GM18517 (cell line): ENCODE results near the gene KLC4.
"Not testable (repeated sequence)": the region's sequence is repeated elsewhere in the genome, so short reads cannot be mapped to it uniquely, and the experiment has no call there.

ENCODE experiments used
- ATAC-seq: cut with Tn5 transposase; IDR thresholded peaks from one replicate; pipeline ENCODE4 v1.9.1; 2021; ENCODE audit warnings: mild to moderate bottlenecking, moderate library complexity; ENCODE audit not compliant: unreplicated experiment

The KLC4 gene

DNA sequence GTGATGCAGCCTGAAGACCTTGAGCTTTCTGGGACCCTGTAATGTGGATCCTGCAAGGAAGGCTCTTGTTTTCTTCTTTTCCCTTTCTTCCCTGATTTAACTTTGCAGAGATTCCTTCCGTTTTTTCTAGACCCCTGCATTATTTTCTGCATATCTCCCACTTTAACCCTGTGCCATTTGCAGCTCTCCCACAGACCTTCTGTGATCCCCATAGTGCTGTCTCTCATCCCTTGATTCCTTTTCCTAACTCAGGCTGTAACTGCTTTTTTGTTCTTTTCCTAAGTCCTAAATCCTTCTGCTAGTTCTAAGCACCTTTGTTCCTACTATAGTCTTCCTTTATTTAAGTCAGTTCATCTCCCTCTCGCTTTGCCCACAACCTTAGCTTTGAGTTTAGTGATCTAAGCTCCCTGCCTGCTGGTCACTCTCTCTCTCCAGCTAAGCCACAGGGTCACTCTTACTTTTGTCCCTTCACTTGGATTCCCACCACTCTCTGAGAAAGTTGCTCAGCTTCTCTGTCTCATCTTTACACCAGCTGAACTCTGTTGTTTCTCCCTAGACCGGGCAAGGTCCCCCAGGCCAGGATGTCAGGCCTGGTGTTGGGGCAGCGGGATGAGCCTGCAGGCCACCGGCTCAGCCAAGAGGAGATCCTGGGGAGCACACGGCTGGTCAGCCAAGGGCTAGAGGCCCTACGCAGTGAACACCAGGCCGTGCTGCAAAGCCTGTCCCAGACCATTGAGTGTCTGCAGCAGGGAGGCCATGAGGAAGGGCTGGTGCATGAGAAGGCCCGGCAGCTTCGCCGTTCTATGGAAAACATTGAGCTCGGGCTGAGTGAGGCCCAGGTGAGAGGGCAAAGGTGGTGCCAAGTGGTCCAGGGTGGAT, 1.6 kb downstream of the KLC4 start:
- ATAC-seq, result no peak

DNA sequence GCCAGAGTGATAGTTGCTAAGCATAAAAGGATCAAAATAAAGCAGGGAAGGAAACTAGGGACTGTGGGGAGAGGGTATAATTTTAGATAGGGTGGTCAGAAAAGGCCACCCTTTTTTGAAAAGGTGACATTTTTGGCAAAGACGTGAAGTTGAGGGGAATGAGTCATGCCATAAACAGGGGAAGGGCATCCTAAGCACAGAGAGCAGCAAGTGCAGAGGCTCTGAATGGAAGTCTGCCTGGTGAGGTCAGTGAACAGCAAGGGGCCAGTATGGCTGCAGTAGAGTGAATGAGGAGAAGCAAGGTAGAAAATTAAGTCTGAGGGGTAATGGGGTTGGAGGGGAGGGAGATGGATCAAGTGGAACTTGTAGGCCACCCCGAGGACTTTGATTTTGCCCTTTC, 2.4 kb downstream of the KLC4 start:
- ATAC-seq, result no peak

DNA sequence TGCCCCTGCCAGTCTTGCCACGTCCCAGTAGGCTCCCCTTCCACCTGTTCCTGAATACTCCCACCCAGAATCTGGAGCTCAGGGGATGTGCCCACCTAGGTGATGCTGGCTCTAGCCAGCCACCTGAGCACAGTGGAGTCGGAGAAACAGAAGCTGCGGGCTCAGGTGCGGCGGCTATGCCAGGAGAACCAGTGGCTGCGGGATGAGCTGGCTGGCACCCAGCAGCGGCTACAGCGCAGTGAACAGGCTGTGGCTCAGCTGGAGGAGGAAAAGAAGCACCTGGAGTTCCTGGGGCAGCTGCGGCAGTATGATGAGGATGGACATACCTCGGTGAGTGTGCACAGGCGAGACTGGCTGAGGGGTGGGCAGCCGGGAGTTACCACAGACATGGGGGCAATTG, 3.4 kb downstream of the KLC4 start:
- no peak for ATAC-seq

DNA sequence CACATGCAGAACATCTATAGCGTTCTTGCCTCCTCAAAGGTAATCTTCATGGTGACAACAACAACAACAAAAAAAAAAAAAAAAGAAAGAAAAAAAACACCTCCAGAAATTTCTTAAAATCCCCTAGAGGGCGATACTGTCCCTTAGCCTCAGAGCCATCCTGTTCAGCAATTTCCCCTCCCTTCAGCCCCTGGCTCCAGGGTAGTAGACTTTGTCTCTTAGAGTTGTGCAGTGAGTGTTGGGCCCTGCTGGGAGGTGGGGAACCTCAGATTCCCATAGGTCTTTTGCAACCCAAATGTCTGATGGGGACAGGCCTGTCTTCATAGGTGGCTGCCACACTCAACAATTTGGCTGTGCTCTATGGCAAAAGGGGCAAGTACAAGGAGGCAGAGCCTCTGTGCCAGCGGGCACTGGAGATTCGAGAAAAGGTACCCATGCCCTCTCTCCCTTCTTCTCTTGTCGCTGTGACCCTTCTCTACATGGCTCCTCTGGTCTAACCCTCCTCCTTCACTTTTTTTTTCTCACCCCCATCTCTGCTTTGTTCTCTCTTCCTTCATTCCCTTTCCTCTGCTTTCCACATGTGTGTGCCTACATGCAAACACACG, 10.7 kb downstream of the KLC4 start:
- no peak for ATAC-seq

DNA sequence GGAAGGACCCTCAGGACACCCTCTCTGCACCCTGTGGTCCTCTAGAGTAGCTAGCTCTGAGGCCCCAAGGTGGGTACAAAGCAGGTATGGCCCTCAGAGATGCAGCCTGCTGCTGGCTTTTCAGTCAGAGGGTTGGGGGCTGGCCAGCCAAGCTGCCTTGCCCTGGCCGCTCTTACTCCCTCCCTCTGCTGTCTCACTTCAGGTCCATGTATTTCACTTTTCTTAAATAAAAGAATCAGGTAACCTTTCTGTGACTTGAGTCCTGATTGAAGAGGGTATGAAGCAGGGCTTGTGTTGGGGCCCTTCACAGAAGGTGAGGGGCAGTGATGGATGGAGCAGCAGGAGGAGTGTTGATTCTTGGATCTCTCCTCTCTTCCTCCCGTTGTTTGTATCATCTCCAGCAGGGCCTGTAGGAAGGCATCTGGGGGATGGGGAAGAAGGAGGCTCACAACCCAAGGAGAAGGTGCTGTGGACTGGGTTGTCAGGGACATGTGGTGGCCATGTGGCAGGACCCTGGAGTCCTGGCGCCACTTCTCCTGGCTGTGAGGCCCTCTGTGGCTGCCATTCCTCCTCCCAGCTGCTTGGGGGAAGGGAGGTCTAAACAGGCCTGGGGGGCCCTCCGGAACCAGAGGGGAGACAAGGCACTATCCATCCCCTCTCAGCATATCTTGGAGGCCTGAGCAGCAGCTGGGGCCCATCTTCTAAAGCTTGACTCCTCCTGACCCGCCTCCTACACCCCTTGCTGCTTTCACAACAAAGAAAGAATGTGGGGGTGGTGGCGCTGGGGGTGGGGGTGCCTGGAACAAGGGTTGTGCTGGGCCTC, 15.6 kb downstream of the KLC4 start:
- ATAC-seq, result no peak

DNA sequence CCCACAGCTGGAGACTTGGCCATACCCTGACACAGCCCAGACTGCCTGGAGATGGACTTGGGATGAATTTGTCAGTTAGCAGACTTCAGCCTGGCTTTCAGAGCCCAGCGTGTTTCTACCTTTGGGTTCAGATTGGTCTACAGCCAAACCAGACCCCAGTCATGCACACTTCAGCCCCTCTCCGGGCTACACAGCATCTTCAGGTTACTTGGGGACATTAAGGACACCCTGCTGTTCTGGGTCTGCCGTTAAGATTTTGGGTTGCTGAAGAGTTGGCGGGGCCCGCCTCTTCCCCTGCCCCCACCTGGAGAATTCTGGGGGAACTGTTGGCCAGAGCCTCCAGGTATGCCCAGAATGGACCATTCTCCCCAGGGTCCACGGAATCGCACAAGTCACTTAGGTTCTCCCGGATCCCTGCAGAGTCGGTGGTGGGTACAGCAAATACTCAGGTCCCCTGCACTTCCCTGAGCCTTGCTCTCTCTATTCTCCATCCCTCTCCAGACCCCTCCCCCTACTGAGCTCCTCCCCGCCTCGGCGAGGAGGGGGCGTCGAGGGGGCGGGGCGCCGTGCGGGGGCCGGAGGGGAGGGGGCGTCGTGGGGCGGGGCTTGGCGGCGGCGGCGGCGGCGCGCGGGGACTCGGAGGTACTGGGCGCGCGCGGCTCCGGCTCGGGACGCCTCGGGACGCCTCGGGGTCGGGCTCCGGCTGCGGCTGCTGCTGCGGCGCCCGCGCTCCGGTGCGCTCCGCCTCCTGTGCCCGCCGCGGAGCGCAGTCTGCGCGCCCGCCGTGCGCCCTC, 16.4 kb downstream of the KLC4 start, which contains the start of gene PTK7:
Gene PTK7 (plus strand): TSS at position 645 of the 794 bp plus-strand sequence. CDS start 175 bp downstream, outside the sequence.
- no peak for ATAC-seq

DNA sequence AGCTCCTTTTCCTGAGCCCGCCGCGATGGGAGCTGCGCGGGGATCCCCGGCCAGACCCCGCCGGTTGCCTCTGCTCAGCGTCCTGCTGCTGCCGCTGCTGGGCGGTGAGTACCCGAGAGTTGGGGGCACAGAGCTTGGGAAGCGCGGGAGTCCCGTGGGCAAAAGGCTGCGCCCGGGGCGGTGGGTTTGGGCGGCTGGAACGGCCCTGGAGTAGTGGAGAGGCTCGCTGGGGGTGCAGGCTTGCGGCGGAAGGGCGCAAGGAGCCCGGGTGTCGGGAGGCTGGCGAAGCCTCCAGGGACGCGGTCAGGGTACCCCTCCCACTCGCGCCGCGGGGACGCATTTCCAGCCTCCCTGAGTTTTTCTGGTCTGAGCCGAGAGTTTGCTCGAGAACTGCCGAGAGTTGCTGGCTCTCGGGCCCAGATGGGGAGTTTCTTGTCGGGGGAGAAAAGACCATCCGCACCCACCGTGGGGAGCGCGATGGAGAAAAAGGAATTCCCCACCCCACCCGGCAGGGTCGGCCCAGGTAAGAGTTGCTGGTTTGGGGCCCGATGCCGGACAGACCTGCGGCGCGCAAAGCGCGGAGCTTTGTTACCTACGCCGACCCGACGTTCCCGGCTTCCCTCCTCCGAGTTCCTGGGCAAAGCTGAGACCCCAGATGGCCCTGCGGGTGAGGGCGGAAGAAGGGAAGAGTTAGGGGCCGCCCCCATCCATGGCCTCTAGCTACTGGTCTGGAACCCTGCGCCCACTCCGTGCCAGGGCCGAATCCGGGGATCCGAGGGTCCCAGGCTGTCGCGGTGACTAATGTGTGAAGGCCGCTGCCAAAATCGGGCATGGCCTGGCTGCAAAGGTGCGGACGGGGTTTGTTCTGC, 17.3 kb downstream of the KLC4 start:
- no peak for ATAC-seq

DNA sequence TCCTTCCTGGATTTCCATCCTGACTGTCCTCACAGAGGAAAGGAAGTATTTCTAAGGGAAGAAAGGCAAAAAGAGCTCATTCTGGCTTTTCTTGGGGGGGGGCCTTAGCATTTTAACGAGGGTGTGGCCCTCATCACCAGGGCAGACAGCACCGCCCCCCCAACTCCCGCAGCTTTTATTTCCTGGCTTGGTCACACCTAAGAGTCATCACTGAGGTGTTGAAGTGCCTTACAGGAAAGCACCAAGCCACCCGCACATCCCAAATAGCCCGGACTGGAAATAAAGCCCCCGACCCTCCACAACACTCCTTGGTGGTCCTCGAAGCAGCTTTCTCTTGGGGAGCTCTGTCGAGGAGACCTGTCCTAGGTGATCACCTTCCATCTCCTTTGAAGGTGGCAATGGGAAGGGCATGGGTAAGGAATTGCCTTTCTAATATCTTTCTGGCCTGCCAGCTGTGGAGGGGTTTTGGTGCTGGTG, 17.9 kb downstream of the KLC4 start:
- ATAC-seq, result no peak

DNA sequence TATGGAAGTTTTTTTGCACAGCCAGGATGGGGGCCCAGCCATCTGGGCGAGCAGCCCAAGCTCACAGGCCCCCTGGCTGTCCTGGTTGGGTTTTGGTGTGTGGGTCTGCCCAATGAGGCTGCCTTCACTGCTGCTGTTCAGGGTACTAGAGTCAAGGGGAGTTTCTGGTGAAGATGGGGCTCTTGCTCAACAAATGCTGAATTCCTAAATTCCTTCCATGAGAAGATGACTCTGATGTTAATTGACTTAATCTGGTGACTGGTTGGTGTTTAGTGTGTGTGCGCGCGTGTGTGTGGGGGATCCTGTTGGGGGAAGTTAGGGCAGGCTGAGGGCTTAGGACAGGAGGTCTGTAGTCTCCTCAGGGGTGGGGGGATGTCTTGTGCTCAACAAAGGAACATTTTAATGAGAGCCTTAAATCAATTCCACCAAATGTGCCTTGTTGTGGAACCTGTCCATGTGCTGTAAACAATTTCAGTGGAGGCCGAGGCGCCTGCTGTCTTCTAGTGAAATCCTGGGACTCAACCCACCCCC, 18.6 kb downstream of the KLC4 start:
- ATAC-seq, result no peak

DNA sequence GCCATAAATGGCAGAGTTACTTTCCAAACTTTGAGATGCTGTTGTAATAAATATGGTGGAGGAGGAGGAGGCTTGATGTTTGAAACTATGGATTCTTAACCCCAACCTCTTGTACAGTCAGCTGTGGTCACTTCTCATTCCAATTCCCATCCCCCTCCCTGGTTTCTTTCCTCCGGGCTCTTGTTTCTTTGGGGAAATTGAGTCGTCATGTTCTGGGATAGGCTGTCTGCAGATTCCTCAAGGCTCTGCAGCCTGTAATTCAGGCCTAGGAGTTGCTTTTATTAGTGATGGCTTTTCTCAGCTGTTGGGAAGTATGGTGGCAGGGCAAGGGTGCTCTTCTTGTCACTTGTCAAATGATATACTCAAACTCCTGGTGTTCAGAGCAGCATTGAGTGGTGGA, 19.3 kb downstream of the KLC4 start:
- no peak for ATAC-seq

DNA sequence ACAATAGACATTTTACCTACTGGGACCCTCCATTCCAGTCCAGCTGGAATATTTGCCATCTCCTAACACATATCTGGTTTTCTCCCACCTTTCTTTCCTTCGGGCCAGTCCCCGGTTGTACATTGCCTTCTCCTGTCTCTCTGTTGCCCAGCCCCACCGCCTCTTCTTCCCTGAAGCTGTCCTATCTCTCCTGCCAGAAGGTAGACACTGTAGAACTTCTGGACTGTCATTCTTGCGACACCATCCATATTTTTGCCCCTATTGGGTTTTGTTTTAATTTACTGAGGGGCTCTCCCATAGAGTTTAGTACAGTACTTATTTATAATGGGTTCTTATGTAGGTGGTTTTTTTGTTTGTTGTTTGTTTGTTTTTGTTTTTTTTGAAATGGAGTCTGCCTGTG, 21.6 kb downstream of the KLC4 start:
- ATAC-seq, result no peak

DNA sequence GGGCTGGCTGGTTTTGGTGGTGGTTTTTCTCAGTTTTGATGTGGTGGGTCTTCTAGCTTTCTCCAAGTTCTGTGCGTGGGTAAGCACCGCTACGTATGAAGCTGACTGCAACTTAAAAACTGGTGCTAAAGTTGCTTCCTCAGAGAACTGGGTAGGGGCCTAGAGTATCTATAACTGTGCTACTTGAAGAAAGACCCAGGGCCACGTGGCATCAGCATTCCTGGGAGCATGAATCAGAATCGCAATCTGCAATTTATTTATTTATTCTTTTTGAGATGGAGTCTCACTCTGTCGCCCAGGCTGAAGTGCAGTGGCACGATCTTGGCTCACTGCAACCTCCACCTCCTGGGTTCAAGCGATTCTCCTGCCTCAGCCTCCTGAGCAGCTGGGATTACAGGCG, 22.5 kb downstream of the KLC4 start:
- ATAC-seq, result not testable (repeated sequence)

DNA sequence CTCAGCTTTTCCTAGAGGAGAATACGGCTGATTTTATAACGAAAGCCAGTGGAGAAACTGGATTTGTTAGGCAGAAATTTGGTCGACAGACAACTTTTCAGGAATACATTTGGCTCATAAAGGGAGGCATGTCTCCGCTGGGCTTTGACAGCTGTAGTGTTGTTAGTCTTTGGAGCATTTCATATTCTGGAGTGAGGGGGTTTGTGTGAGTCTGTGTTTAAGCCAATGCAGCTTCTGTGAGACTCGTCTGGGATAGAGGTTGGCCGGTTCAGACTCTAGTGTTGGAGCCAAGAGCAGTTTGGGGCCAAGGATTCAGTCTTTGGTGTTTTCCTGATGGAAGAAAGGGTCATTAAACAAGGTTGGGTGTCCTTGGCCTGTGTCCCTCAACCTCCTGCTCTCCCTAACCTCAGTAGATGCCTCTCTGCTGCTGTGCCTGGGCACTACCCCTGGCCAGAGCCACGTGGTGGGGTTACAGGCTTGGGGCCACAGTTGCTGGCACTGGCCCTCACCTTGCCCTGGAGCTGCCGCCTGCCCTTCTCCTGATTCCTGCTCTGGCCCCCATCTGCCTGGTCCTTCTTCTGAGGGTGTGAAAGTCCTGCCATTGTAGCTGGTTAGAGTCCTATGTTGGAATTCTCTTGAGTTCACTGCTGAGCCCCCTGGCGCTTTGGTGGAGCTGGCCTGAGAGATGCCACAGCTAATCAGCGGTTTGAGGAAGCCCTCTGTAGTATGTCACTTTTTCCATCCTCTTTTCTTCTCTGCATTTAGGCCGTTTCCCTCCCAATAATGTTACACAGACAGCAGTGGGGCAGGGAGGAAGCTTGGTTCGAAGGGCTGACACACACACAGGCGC, 23.6 kb downstream of the KLC4 start:
- no peak for ATAC-seq

DNA sequence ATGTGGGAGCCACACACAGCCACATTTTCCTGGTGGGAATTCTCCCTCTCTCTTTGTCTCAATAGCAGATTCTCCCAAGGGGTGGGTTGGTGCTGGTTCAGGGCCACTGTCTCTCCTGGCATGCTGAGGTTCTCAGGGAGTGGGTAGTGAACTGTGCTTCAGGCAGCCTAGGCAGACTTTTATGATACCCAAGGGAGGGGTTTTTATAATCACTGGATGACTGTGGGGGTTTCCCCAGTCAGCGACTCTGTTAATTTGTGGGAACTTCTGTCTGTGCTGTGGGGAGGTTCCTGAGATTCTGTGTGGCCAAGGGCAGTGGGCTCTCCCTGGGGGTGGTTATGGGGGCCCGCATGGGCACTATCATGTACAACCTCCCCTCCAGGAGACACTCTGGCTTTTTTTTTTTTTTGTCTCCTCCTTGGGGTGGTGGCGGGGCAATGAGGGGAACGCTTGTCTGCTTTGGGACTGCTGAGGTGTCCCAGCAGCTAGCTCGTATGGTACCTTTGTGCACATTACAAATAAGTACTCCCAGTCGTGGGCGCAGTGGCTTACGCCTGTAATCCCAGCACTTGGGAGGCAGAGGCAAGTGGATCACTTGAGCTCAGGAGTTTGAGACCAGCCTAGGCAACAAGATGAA, 26.7 kb downstream of the KLC4 start:
- no peak for ATAC-seq

DNA sequence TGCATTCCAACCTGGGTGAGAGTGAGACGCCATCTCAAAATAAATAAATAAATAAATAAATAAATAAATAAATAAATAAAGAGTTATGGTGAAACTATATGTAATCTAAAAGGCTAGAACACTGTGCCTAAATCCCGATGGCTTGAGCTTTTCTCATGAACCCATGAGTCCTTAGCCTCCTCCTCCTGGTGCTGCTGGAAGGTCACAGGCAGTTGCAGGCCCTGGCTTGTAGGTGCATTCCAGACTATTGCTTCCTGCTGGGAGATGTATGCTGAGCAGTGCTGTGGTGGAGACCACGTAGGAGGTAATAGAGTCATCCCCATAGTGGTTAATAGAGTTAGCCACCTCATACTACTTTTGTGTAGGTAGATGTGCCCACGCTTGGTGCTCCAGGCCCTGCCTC, 29.2 kb downstream of the KLC4 start:
- ATAC-seq, result no peak

DNA sequence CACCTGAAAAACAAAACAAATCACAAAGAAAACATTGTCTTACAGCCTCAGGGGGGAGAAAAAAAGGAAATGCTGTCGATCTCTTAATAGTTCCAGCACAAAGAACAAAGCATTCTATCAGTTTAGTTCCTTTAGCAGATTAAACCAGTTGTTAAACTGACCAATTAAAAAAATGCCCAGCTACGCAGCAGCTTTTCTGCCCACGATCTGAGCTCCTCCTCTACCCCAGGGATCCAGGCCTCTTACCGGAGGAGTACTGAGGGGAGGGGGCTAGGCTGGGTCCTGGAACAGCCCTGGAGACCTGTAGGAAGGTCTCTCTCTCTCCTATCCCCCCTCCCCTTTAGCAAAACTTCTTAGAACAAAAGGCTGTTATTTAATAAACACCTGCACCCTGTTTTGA, 30.0 kb downstream of the KLC4 start:
- no peak for ATAC-seq

DNA sequence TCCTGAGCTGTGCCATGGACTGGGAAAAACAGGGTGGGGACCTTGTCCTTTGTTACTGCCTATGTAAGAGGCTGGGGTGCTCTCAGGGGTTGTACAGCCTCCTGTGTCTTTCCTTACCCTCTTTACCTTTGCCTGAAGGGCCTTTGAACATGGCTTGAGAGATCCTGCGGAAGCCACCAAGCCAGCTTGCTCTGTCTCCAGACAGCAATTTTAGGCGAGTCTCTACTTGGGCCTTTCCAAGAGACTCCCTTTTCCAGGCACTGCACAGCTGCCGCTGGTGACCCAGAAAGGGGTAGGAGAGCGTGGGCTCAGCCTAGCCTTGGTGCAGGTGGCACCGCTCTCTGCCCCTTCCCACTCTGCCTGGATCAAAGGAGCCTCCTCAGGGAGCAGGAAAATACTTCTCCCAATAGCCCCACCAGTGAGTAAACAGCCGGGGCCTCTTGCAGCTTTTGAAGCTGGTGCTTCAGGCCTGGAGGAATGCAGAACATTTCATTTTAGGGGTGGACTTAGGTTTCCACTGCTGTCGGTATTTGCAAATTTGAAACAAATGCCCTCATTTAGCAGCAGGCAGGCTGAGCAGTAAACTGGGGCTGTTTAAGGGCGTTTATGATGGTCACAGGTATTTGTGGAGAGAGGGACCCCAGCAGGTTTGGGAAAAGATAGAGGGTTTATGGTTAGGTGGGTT, 30.6 kb downstream of the KLC4 start:
- ATAC-seq, result no peak
